HG03575 (cell line): ENCODE measurements around the gene SEMA3G.

Source experiments
- ATAC-seq: cut with Tn5 transposase; IDR thresholded peaks from one replicate; pipeline ENCODE4 v1.9.1; 2021; ENCODE audit not compliant: unreplicated experiment, insufficient number of reproducible peaks, low FRiP score; ENCODE audit errors: extremely low read depth

SEMA3G gene

GRCh38 chr3:52388933-52389332 is 56.0 kb downstream of the SEMA3G start:
- ATAC-seq, result no peak

- no peak for ATAC-seq
Observed at GRCh38 chr3:52388348-52388821, 56.5 kb downstream of the SEMA3G start.

- ATAC-seq, result no peak
Observed at GRCh38 chr3:52387481-52387880, 57.4 kb downstream of the SEMA3G start.

- no peak for ATAC-seq
Observed at GRCh38 chr3:52385157-52385556, 59.7 kb downstream of the SEMA3G start.

- no peak for ATAC-seq
Observed at GRCh38 chr3:52384019-52384761, 60.7 kb downstream of the SEMA3G start.

- ATAC-seq, result no peak
Observed at GRCh38 chr3:52383446-52383845, 61.5 kb downstream of the SEMA3G start.
